HG03432 (cell line): ENCODE measurements around the gene FAM168B.

Experiments
- ATAC-seq: cut with Tn5 transposase; IDR thresholded peaks from one replicate; pipeline ENCODE4 v1.9.1; 2021; ENCODE audit warnings: mild to moderate bottlenecking, moderate library complexity; ENCODE audit not compliant: unreplicated experiment

Gene FAM168B

GRCh38 chr2:131027566-131028528 is 65.4 kb downstream of the FAM168B start:
- no peak for ATAC-seq

GRCh38 chr2:131026919-131027318 is 66.3 kb downstream of the FAM168B start:
- no peak for ATAC-seq

- no peak for ATAC-seq
Measured at GRCh38 chr2:131023758-131024157, 69.5 kb downstream of the FAM168B start.

GRCh38 chr2:131022731-131023130 is 70.5 kb downstream of the FAM168B start:
- no peak for ATAC-seq

- ATAC-seq, result no peak
Measured at GRCh38 chr2:131016826-131017741, 76.2 kb downstream of the FAM168B start.

- ATAC-seq, result no peak
Measured at GRCh38 chr2:131015764-131016163, 77.5 kb downstream of the FAM168B start.

GRCh38 chr2:131014141-131014540 is 79.1 kb downstream of the FAM168B start:
- ATAC-seq, result no peak

- no peak for ATAC-seq
Measured at GRCh38 chr2:131011486-131011885, 81.8 kb downstream of the FAM168B start.

GRCh38 chr2:131010566-131010965 is 82.7 kb downstream of the FAM168B start:
- ATAC-seq, result no peak

GRCh38 chr2:131009713-131010475 is 83.4 kb downstream of the FAM168B start:
- ATAC-seq, result no peak

- ATAC-seq, result no peak
Measured at GRCh38 chr2:131008967-131009366, 84.3 kb downstream of the FAM168B start.

- ATAC-seq, result no peak
Measured at GRCh38 chr2:131006561-131006960, 86.7 kb downstream of the FAM168B start.

GRCh38 chr2:131005216-131005935 is 87.9 kb downstream of the FAM168B start:
- no peak for ATAC-seq

- no peak for ATAC-seq
Measured at GRCh38 chr2:131004446-131005209, 88.6 kb downstream of the FAM168B start.

GRCh38 chr2:130998561-130998960 is 94.7 kb downstream of the FAM168B start:
- ATAC-seq, result no peak
